GM12872 (cell line): ENCODE results near the gene AMN1.

ENCODE experiments used
- CTCF ChIP-seq: IDR thresholded peaks from 3 replicates; pipeline ENCODE4 v1.5.1; 2011; ENCODE audit warnings: low read depth, mild to moderate bottlenecking, low read length, moderate library complexity; ENCODE audit not compliant: insufficient read depth

Gene AMN1

DNA sequence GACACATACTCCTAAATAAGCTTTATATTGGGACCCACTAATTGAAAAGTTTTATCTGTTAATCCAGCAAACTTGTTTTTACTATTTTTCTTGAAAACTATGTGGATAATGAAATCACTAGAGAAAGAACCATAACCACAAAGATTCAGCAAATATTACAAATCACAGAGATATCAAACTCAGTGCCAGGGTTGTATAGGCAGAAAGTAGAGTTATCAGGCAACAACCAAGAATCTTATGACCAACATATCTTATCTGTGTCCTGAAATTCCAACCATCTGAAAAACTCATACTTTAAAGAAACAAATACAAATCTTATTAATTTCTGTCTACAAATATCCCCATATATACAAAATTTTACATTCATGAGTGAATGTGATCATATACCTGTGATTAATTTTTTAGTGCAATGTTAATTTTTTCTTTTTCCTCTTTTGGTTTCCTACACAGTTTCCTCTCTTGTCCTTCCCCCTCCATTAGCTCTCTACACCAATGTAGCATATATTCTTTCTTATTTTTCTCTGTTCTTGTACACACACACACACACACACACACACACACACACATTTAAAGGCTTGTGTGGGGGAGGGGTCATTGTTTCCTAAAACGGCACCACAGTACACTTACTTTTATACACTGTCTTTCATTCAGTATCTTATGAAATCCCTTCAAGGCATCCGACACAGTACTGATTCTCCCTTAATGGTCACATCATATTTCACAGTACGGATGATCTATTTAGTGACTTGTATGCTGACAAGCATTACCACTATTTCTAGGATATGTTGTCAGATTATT is 18.6 kb downstream of the AMN1 start:
- TF ChIP-seq CTCF, result no peak

DNA sequence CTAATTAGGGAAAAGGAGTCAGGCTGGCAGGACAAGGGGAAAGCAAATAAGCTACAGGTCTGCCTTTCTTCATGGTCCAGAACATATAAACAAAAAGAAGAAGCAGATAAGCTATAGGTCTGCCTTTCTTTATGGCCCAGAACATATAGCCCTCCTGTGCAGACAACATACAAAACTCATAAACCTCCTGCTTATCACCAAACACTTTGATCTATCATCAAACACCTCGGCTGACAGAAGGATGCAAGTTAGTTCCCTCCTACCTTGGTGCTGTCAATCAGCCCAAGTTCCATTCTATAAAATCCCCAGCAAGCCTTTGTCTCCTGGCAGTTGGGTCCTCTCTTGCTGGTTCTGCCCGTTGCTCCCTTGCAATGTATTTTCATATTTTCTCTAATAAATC is 23.2 kb downstream of the AMN1 start:
- no peak for TF ChIP-seq CTCF

DNA sequence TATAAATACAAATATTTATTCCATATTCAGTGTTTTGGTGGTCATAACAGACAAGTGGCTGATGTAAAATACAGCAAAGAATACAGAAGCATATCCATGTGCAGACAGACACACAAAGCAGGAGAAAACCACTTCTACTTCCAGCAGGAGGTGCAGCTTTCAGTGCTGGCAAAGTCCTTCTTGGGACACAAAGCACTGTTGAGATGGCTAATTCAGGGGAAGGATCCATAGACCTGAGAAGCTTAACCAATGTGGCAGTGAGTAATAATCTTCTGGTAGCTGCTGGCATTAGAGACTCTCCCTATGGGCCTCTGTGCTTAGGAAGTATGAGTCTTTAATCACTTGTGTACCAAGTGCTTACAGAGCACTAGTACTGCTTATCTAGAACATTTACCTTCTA is 26.8 kb downstream of the AMN1 start:
- TF ChIP-seq CTCF, result no peak

- TF ChIP-seq CTCF, result no peak
Observed at GRCh38 chr12:31687101-31687527, 41.7 kb downstream of the AMN1 start.

DNA sequence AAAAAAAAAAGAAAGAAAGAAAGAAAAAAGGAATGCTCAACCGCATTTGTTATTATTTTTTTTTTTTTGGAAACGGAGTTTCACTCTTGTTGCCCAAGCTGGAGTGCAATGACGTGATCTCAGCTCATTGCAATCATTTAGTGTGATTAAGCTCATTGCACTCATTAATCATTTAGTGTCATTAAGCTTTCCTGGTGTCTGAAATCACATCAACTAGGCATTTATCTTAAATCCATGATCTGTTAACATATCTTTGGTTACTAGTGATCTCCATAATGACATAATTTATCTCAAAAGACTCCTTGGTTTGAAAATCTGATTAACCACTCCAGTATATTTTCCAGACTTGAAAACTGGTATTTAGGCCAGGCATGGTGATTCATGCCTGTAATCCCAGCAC is 43.0 kb downstream of the AMN1 start:
- TF ChIP-seq CTCF, result no peak

GRCh38 chr12:31682136-31682962 is 46.5 kb downstream of the AMN1 start:
- peak; percentile 80 for TF ChIP-seq CTCF

- no peak for TF ChIP-seq CTCF
Observed at GRCh38 chr12:31672521-31672920, 56.3 kb downstream of the AMN1 start.
